WERI-Rb-1 (cell line): ENCODE data around the gene ENKUR.

Experiments used
- DNase-seq: peaks from one replicate; pipeline ENCODE4 v3.0.0-alpha.2; 2020
- H3K27ac ChIP-seq: fragments of 250-450 bp; sonication (Bioruptor Pico); 2 replicates; pipeline ENCODE4 v1.5.1; 2020; ENCODE audit warnings: mild to moderate bottlenecking, moderate library complexity
- H3K27me3 ChIP-seq: fragments of 250-450 bp; sonication (Bioruptor Pico); 2 replicates; pipeline ENCODE4 v1.5.1; 2021; ENCODE audit warnings: mild to moderate bottlenecking, low read depth, moderate library complexity; ENCODE audit not compliant: insufficient read depth, severe bottlenecking
- H3K36me3 ChIP-seq: fragments of 250-450 bp; sonication (Bioruptor Pico); 2 replicates; pipeline ENCODE4 v1.5.1; 2020; ENCODE audit warnings: mild to moderate bottlenecking, moderate library complexity
- H3K4me3 ChIP-seq: 2 replicates; pipeline ENCODE4 v1.5.1; 2011; ENCODE audit warnings: low read depth, mild to moderate bottlenecking, control low read depth, low read length
- H3K9me3 ChIP-seq: fragments of 250-450 bp; sonication (Bioruptor Pico); 2 replicates; pipeline ENCODE4 v1.5.1; 2021; ENCODE audit warnings: mild to moderate bottlenecking, moderate library complexity; ENCODE audit not compliant: severe bottlenecking
- TF ChIP-seq, protein P1 (sequence below): IDR thresholded peaks from 2 replicates; pipeline ENCODE4 v1.5.1; 2011; ENCODE audit warnings: low read depth, mild to moderate bottlenecking, control low read depth, inconsistent platforms, low read length

ENKUR gene

DNA sequence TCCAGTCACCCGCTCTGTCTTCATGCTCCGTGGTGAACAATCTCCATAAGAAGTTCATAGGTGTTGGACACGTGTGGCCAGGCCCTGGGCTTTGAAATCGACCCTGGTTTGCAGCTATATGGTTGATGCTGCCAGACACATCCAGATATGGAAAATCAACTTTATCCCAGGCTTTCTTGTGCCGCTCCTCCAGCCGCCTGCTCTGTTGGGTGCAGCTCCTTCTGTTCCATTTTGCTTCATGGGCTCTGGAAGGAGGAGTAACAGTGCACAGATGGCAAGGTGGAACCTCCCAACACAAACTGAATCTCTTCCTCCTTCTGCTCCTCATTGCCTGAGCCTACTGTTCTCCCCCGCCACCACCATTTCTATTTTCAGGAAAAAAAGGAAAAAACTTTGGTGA lies 45.2 kb upstream of the ENKUR start:
- TF ChIP-seq, protein P1, sequence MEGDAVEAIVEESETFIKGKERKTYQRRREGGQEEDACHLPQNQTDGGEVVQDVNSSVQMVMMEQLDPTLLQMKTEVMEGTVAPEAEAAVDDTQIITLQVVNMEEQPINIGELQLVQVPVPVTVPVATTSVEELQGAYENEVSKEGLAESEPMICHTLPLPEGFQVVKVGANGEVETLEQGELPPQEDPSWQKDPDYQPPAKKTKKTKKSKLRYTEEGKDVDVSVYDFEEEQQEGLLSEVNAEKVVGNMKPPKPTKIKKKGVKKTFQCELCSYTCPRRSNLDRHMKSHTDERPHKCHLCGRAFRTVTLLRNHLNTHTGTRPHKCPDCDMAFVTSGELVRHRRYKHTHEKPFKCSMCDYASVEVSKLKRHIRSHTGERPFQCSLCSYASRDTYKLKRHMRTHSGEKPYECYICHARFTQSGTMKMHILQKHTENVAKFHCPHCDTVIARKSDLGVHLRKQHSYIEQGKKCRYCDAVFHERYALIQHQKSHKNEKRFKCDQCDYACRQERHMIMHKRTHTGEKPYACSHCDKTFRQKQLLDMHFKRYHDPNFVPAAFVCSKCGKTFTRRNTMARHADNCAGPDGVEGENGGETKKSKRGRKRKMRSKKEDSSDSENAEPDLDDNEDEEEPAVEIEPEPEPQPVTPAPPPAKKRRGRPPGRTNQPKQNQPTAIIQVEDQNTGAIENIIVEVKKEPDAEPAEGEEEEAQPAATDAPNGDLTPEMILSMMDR = no peak
- no peak overlapping the region for H3K27ac ChIP-seq

DNA sequence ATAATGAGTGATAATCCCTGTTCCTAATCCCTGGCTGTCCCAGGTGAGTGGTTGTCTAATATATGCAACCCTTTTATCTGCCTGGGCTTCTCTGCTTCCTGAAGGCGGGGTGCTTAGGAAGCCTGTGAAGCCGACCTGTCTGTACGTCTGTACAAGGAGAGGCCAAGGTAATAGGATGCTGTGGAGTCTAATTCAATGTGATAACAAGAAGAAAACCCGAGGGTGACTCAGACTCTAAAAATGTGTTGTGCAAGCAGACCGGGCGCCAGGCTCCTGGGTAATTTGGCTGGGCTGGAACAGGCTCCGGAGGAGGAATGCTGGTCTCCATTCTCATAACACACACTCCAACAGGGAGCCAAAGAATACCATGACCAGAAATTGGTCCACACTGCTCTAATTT lies 44.0 kb upstream of the ENKUR start:
- no peak overlapping the region for H3K4me3 ChIP-seq
- peak; percentile 20 for DNase-seq
- H3K27me3 ChIP-seq = no peaks in the 10 kb centered on the region
- no peaks in the 10 kb centered on the region for H3K36me3 ChIP-seq
- no peaks in the 10 kb centered on the region for H3K9me3 ChIP-seq
- TF ChIP-seq, protein P1 = no peak
- no peak overlapping the region for H3K27ac ChIP-seq

More for the DNA sequence above, 45.2 kb upstream of the ENKUR start:
- DNase-seq = no peak
- H3K36me3 ChIP-seq = no peaks in the 10 kb centered on the region
- H3K9me3 ChIP-seq = no peaks in the 10 kb centered on the region
- H3K4me3 ChIP-seq = no peak overlapping the region
- H3K27me3 ChIP-seq = no peaks in the 10 kb centered on the region

DNA sequence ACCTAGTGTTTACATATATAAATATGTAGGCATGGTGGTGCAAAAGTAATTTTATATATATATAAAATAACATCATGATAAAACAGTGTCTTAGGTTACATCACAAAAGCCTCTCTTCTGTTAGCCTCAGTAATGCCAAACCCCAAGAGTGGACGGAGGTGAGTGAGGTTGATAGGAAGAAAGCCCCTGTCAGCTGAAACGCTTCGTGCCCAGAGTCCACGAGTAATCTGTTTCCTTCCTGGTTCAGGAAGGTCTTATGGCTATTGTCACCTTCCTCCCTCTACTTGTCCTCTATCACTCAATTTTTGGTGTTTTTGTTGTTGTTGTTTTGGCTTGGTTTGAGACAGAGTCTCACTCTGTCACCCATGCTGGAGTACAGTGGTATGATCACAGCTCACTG lies 41.9 kb upstream of the ENKUR start:
- no peak overlapping the region for H3K27ac ChIP-seq
- no peaks in the 10 kb centered on the region for H3K9me3 ChIP-seq
- no peak for DNase-seq
- H3K4me3 ChIP-seq = no peak overlapping the region
- H3K27me3 ChIP-seq = no peaks in the 10 kb centered on the region
- no peaks in the 10 kb centered on the region for H3K36me3 ChIP-seq
- TF ChIP-seq, protein P1 = no peak

DNA sequence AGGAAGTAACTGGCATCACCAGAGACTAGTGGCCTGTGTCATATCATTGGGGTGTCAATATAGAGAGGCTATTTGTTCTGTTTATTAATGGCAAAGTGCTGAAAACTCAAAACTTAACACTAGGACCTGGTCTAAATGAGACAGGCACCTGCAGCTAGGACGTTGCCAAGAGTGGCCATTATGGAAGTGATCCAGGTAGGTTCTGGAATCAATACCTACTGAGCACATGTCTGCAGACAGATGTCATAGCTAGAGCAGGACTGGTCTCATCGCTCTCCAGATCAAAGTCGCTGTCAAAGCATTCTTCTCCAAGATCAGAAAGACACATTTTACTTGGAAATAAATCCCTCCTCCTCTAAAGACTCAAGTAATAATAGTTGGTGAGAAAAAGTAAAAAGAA lies 40.8 kb upstream of the ENKUR start:
- no peak for DNase-seq
- Histone ChIP-seq H3K9me3 (no peaks in the 10 kb centered on the region), H3K36me3 (no peaks in the 10 kb centered on the region), H3K4me3 (no peak overlapping the region), H3K27me3 (no peaks in the 10 kb centered on the region), H3K27ac (no peak overlapping the region)
- TF ChIP-seq, protein P1 = no peak

DNA sequence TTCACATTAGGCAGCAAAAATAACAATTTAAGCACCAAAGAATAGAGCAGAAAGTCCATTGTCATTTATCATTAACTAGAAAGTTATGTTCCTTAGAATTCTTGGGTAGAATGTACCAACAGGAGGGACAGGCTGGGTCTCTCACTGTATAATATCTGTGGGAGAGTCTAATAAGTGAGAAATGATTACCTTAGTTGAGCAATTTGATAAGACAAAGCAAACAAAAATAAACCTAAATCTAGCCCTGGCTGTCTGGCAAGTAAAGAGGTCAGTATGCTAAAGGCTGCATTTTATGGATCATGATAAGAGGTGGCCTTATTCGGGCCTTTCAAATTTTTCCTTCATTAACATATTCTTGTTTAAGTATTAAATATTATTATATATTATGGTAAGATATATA lies 36.1 kb upstream of the ENKUR start:
- Histone ChIP-seq H3K36me3 (no peaks in the 10 kb centered on the region), H3K4me3 (no peak overlapping the region), H3K9me3 (no peaks in the 10 kb centered on the region), H3K27ac (no peak overlapping the region), H3K27me3 (no peaks in the 10 kb centered on the region)
- TF ChIP-seq, protein P1 = no peak
- DNase-seq = no peak

DNA sequence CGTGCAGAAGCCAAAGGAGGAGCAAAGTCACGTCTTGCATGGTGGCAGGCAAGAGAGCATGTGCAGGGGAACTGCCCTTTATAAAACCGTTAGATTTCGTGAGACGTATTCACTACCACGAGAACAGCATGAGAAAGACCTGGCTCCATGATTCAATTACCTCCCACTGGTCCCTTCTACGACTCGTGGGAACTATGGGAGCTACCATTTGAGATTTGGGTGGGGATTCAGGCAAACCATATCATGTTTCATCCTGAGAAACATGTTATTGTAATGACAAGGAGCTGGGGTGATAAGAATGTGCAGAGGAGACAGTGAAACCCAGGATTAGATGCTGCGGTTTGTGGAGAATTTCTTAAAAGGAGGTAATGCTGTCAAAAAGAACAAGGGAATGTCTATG lies 34.4 kb upstream of the ENKUR start:
- H3K9me3 ChIP-seq = no peaks in the 10 kb centered on the region
- H3K4me3 ChIP-seq = no peak overlapping the region
- H3K36me3 ChIP-seq = no peaks in the 10 kb centered on the region
- DNase-seq = no peak
- TF ChIP-seq, protein P1 = no peak
- no peaks in the 10 kb centered on the region for H3K27me3 ChIP-seq
- H3K27ac ChIP-seq = no peak overlapping the region
